Small intestine (tissue), 7 donors: Measurements from ENCODE around the gene GIT1. TPM values are rescaled to one million over a fixed set of nuclear protein-coding genes. Genes with fewer than 3 reads are reported as not detected.

Experiments
- DNase-seq, 2 donors: peaks; one replicate each; pipeline versions ENCODE4 v3.0.0 to v3.0.0-alpha.2; 2013
- FAIRE-seq: peaks from 2 replicates; lab custom pipeline; 2012; peaks lifted over from hg19 to GRCh38; lab: Jason Lieb, UNC
- H3K27ac ChIP-seq, 3 donors: one replicate each; pipeline ENCODE4 v1.5.1; 2013; ENCODE audit warnings: low read length in 2 of 3, mild to moderate bottlenecking in 2 of 3, control low read depth in 1 of 3, inconsistent platforms in 1 of 3, low read depth in 1 of 3, moderate library complexity in 1 of 3
- H3K27me3 ChIP-seq, 3 donors: one replicate each; pipeline ENCODE4 v1.6.1; 2013; ENCODE audit warnings: low read length in 3 of 3, inconsistent platforms in 1 of 3; ENCODE audit not compliant: control insufficient read depth in 3 of 3, insufficient read depth in 3 of 3
- H3K36me3 ChIP-seq, 3 donors: one replicate each; pipeline ENCODE4 v1.6.1; 2013; ENCODE audit warnings: low read length in 3 of 3, inconsistent platforms in 1 of 3, low read depth in 1 of 3, mild to moderate bottlenecking in 1 of 3, moderate library complexity in 1 of 3; ENCODE audit not compliant: control insufficient read depth in 3 of 3, insufficient read depth in 2 of 3
- H3K4me1 ChIP-seq, 3 donors: one replicate each; pipeline ENCODE4 v1.6.1; 2013; ENCODE audit warnings: low read length in 2 of 3, inconsistent platforms in 1 of 3, low read depth in 1 of 3, mild to moderate bottlenecking in 1 of 3, moderate library complexity in 1 of 3; ENCODE audit not compliant: control insufficient read depth in 3 of 3, insufficient read depth in 2 of 3
- H3K4me3 ChIP-seq, 3 donors: one replicate each; pipeline ENCODE4 v1.5.1; 2013; ENCODE audit warnings: low read length in 3 of 3, control low read depth in 1 of 3, inconsistent platforms in 1 of 3, low read depth in 1 of 3, mild to moderate bottlenecking in 1 of 3, moderate library complexity in 1 of 3
- H3K9me3 ChIP-seq, 2 donors: one replicate each; pipeline ENCODE4 v1.6.1; 2013; ENCODE audit warnings: low read depth in 1 of 2, low read length in 1 of 2; ENCODE audit not compliant: control insufficient read depth in 2 of 2, insufficient read depth in 1 of 2
- WGBS, 3 donors: extraction: QIAGEN DNeasy Blood & Tissue Kit; methylation state at CpG; one replicate each; pipeline ENCODE4 v1.1.7; 2013; 5-methylcytosine and 5-hydroxymethylcytosine counted together
- polyA plus RNA-seq, 4 donors: library from polyadenylated mRNA; stranded (reverse) in 3 of 4; unstranded in 1 of 4; fragments of 200-250 nt in 3 of 4; fragments of 120-200 nt in 1 of 4; gene quantifications; one replicate each; pipeline versions ENCODE4 v1.2.1 to v1.2.3, GENCODE V29; 2013
- donor health status: healthy with polysubstance abuse.
- donor health status: control.
- donor health status: control.
- donor health status: Bipolar disorder and iron deficiency.
- donor health status: healthy.

GIT1 gene
- polyA plus RNA-seq, 4 donors = 19.7 to 36.2 (median 25.5) TPM

DNA sequence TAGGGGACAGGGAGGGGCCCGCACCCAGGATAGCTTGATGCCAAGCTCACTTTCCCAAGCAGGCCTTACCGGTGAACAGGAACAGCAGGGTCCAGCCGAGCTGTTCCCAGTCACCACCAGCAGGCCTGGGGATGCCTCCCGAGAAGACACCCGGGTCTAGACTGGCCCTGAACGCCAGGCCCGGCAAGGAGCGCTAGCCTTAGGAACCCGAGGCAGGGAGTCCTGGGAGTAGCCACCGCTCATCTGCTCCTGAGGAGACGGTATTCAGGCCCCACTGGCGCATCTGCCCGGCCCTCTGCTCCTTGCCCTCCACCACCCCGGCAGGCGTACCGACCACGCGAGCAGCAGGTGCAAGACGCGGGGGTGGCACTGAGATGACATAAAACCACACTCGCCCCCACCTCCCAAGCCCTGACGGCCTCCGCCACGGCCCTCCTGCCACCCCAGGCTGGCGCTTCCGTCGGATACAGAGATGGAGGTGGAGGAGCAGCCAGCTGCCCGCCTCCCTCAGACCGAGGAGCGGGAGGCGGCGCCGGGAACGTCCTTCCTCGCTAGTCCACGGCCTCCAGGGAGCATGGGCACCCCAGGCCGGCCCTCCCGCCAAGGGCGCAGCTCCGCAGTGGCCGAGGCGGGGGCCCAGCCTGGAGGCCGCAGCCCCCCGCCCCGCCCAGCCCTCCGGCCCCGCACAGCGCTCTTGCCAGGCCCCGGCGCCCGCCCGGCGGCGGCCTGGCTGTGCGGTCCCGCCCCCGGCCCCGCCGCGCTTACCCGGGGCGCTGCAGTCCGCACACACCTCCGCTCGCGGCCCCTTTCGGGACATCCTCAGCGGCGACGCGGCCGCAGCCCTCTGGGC, 661 bp downstream of the GIT1 start:
- peak overlapping the region; percentile 15 to 77 (median 26) for H3K27ac ChIP-seq
- no peaks in the 10 kb centered on the region for H3K27me3 ChIP-seq
- H3K9me3 ChIP-seq = no peaks in the 10 kb centered on the region
- H3K4me1 ChIP-seq = peaks cover 2 to 50% (median 9%) of the 10 kb centered on the region in 3 donors
- DNase-seq = peak; percentile 32 to 66
- peaks cover 0 to 22% (median 0%) of the 10 kb centered on the region in 3 donors for H3K36me3 ChIP-seq
- 0 to 1% (median 1%) methylated on average over 24 to 72 of the region's 72 CpGs for WGBS, 3 donors
- peak overlapping the region; percentile 65 to 98 (median 81) for H3K4me3 ChIP-seq
- no peak for FAIRE-seq

DNA sequence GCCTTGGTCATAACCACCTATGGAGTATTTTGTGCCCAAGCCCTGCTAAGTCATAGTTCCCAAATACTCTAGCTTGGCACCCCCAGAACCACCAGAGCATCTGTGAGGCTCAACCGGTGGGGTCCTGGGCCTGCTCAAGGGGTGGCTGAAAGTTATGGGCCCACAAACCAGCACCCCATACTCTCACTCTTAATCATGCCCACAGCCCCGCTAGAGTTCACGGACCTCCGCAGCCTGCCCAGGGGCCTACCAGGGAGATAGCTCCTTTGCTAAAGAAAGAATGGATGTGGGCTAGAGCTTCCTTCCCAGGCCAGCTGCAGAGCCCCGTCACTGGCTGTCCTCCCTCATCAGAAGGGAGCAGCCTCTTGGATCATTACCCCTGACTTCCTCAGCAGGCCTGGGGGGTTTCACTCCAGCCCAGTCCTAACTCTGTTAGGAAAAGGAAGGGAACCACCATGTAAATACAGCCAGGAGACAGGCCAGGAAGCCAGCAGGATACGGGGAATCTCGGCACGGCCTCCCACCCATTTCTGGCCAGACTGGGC, 1.4 kb downstream of the GIT1 start:
- peak overlapping the region in 2 of 3 donors; percentile 65 to 98 for H3K4me3 ChIP-seq
- peak overlapping the region; percentile 15 to 77 (median 26) for H3K27ac ChIP-seq
- WGBS, 3 donors = 25 to 38% (median 26%) methylated on average over 8 of the region's 8 CpGs
- FAIRE-seq (no peak), DNase-seq (no peak)
- H3K4me1 ChIP-seq = peaks cover 2 to 48% (median 9%) of the 10 kb centered on the region in 3 donors
- H3K9me3 ChIP-seq = peaks cover 0 to 4% of the 10 kb centered on the region in 2 donors
- H3K36me3 ChIP-seq = peaks cover 0 to 29% (median 0%) of the 10 kb centered on the region in 3 donors
- no peaks in the 10 kb centered on the region for H3K27me3 ChIP-seq

DNA sequence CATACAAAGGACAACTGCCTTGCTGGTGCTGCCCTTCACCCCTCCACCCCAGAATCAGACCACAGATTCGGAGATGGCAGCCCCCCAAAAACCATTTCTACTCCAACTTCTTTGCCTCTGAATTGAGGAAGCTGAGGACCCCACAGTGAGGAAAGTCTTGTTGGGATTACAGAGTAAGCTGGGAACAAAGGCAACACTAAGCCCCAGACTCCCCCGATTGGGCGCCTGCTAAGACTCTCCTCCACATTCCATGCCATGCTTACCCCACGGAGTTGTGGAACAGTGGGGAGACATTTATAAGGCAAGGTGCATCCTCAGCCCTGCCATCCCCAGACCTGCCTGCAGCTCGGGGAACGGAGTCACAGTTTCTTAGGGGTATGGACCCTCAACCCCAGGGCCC, 1.9 kb downstream of the GIT1 start:
- peak overlapping the region in 1 of 3 donors; percentile 77 for H3K27ac ChIP-seq
- H3K36me3 ChIP-seq = peaks cover 0 to 34% (median 0%) of the 10 kb centered on the region in 3 donors
- peak overlapping the region in 1 of 3 donors; percentile 65 for H3K4me3 ChIP-seq
- FAIRE-seq (no peak), DNase-seq (no peak)
- peaks cover 2 to 46% (median 9%) of the 10 kb centered on the region in 3 donors for H3K4me1 ChIP-seq
- no peaks in the 10 kb centered on the region for H3K27me3 ChIP-seq
- WGBS, 3 donors = 84 to 90% (median 85%) methylated on average over 6 of the region's 6 CpGs
- peaks cover 0 to 4% of the 10 kb centered on the region in 2 donors for H3K9me3 ChIP-seq

- peaks cover 2 to 38% (median 9%) of the 10 kb centered on the region in 3 donors for H3K4me1 ChIP-seq
- H3K27ac ChIP-seq = peak overlapping the region in 1 of 3 donors; percentile 7
- WGBS, 3 donors = 80 to 81% (median 81%) methylated on average over 9 of the region's 9 CpGs
- H3K4me3 ChIP-seq = no peak overlapping the region
- no peak for DNase-seq
- FAIRE-seq = no peak
- no peaks in the 10 kb centered on the region for H3K27me3 ChIP-seq
- peaks cover 0 to 41% (median 5%) of the 10 kb centered on the region in 3 donors for H3K36me3 ChIP-seq
- peaks cover 0 to 4% of the 10 kb centered on the region in 2 donors for H3K9me3 ChIP-seq
Measured at GRCh38 chr17:29586676-29587469, 2.6 kb downstream of the GIT1 start.

GRCh38 chr17:29585080-29585751, 4.2 kb downstream of the GIT1 start:
- Histone ChIP-seq H3K36me3 (peaks cover 0 to 55% (median 7%) of the 10 kb centered on the region in 3 donors), H3K4me1 (peaks cover 2 to 22% (median 2%) of the 10 kb centered on the region in 3 donors), H3K4me3 (no peak overlapping the region), H3K27ac (peak overlapping the region in 1 of 3 donors; percentile 83), H3K9me3 (peaks cover 0 to 4% of the 10 kb centered on the region in 2 donors), H3K27me3 (no peaks in the 10 kb centered on the region)
- no peak for FAIRE-seq
- 67 to 85% (median 76%) methylated on average over 8 of the region's 8 CpGs for WGBS, 3 donors
- no peak for DNase-seq

DNA sequence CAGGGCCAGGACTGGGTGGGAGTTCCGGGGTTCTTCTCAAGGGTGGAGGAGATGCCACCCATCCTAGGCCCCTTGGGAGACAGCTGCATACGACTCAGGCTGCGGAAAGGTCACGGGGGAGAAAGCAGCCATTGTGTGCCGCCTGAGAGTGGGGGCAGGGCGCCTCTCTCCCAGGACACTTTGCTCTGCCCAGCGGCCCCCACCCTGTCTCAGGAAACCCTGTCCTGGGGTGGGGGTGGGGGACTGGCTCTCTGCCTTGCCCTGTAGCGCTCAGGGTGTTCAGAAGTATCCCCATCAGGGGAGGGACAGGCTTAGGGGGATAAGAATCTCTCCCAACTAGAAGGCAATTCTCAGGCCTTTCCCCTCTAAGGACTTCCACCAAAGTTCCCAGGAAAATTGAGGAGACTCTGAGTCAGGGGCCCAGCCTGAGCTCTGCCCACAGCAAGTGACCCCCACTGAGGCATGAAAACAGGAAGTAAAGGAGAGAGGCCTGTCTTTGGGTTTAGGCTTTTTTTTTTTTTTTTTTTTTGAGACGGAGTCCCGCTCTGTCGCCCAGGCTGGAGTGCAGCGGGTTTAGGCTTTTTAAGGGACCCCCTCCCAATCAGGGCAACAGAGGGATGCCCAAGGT, 4.9 kb downstream of the GIT1 start:
- H3K27me3 ChIP-seq = no peaks in the 10 kb centered on the region
- H3K27ac ChIP-seq = peak overlapping the region in 1 of 3 donors; percentile 83
- DNase-seq (no peak), FAIRE-seq (no peak)
- peaks cover 0 to 4% of the 10 kb centered on the region in 2 donors for H3K9me3 ChIP-seq
- no peak overlapping the region for H3K4me3 ChIP-seq
- H3K4me1 ChIP-seq = peaks cover 0 to 17% (median 2%) of the 10 kb centered on the region in 3 donors
- WGBS, 3 donors = 77 to 87% (median 86%) methylated on average over 12 of the region's 12 CpGs
- peaks cover 0 to 62% (median 7%) of the 10 kb centered on the region in 3 donors for H3K36me3 ChIP-seq

GRCh38 chr17:29583324-29584248, 5.9 kb downstream of the GIT1 start:
- peaks cover 0 to 4% of the 10 kb centered on the region in 2 donors for H3K9me3 ChIP-seq
- peaks cover 0 to 17% (median 2%) of the 10 kb centered on the region in 3 donors for H3K4me1 ChIP-seq
- H3K27ac ChIP-seq = no peak overlapping the region
- peaks cover 0 to 71% (median 7%) of the 10 kb centered on the region in 3 donors for H3K36me3 ChIP-seq
- WGBS, 3 donors = 86 to 94% (median 88%) methylated on average over 13 to 16 of the region's 16 CpGs
- FAIRE-seq (no peak), DNase-seq (no peak)
- H3K27me3 ChIP-seq = no peaks in the 10 kb centered on the region
- no peak overlapping the region for H3K4me3 ChIP-seq
